ENCODE results near the gene SMAD6.

Gene SMAD6

GRCh38 chr15:66685638-66686150 is 16.3 kb upstream of the SMAD6 start:
- Histone ChIP-seq H3K9me3 (ENCODE audit: control insufficient read depth, insufficient read depth, low read depth, low read length) (no peaks in the 10 kb centered on the region), H3K4me1 (ENCODE audit: control insufficient read depth, insufficient read depth, low read length) (no peaks in the 10 kb centered on the region), H3K36me3 (ENCODE audit: control insufficient read depth in 2 of 2, insufficient read depth in 1 of 2, low read length in 2 of 2) (no peaks in the 10 kb centered on the region), H3K4me3 (ENCODE audit: low read depth, low read length) (no peak overlapping the region), H3K27ac (ENCODE audit: extremely low read depth, low read depth, low read length) (no peak overlapping the region)
- TF ChIP-seq ZNF211 (tag by site-specific recombination; IDR thresholded peaks at IDR 0.05; ENCODE audit: low read depth) (no peak), ZNF843 (tag by site-specific recombination; IDR thresholded peaks at IDR 0.05) (no peak), ZNF645 (tag by site-specific recombination; IDR thresholded peaks at IDR 0.05) (no peak), PRDM2 (tag by site-specific recombination; IDR thresholded peaks at IDR 0.05; ENCODE audit: borderline replicate concordance) (no peak), ZIC2 (tag by site-specific recombination; IDR thresholded peaks at IDR 0.05) (no peak), ZNF416 (tag by site-specific recombination; IDR thresholded peaks at IDR 0.05) (no peak), HIC1 (tag by site-specific recombination; IDR thresholded peaks at IDR 0.05) (no peak), ZNF433 (tag by site-specific recombination; IDR thresholded peaks at IDR 0.05; ENCODE audit: low read depth) (no peak), KLF1 (tag by site-specific recombination; IDR thresholded peaks at IDR 0.05) (no peak), GFI1B (tag by site-specific recombination; IDR thresholded peaks at IDR 0.05) (no peak), ZBTB20 (tag by site-specific recombination; IDR thresholded peaks at IDR 0.05) (no peak), FEZF1 (tag by site-specific recombination; IDR thresholded peaks at IDR 0.05) (no peak), ZBTB7A (tag by site-specific recombination; IDR thresholded peaks at IDR 0.05; ENCODE audit: low read depth) (no peak), ZNF350 (tag by site-specific recombination; IDR thresholded peaks at IDR 0.05) (no peak), PBX3 (CRISPR knock-in tag; IDR thresholded peaks at IDR 0.05) (no peak), ZNF48 (tag by site-specific recombination; IDR thresholded peaks at IDR 0.05) (no peak), KLF7 (tag by site-specific recombination; IDR thresholded peaks at IDR 0.05; ENCODE audit: borderline replicate concordance) (no peak), RBAK (tag by site-specific recombination; IDR thresholded peaks at IDR 0.05) (no peak), ZNF658 (tag by site-specific recombination; IDR thresholded peaks at IDR 0.05) (no peak), ZNF692 (tag by site-specific recombination; IDR thresholded peaks at IDR 0.05) (no peak)
- POLR2A ChIA-PET, result interaction anchor here (1.1 kb wide), 1 partner anchor 16 kb away, joined by 3 read pairs; no protein-coding TSS in a partner anchor
- CTCF ChIA-PET, result interaction anchor here (0.6 to 4.3 kb wide), 15 partner anchors 9 to 166 kb away, joined by 3 to 32 read pairs (median 4); no protein-coding TSS in a partner anchor
